CD4-positive, alpha-beta T cell treated with Interferon gamma for 1 hour (primary cell): ENCODE measurements around the gene GALNT11.

Experiments used
- DNase-seq: peaks from one replicate; pipeline ENCODE4 v3.0.0-alpha.2; 2020

Gene GALNT11

DNA sequence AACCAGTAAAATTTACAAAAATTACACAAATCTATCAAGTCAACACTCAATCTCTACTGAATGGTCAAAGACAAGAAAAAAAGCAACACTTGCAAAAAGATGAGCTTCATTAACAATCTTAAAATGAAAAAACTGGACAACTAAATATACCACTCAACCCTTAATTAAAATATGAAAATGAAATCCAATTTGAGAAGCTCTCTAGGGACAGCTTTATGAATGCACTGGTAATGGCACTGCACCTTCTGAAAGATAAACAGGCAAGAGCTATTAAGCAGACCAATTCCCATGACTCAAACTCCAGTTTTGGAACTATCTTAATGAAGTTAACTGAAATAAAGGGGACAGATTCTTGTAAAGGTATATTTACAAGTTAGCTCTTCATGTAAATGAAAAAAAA is 135.7 kb downstream of the GALNT11 start:
- DNase-seq: no peak

- DNase-seq: no peak
Measured at GRCh38 chr7:152162287-152162686, 136.8 kb downstream of the GALNT11 start.
